ENCODE measurements around the gene MED20.
A peak's percentile ranks its signal among the peaks of the same experiment; 100 is the strongest.

MED20 gene

GRCh38 chr6:41940759-41941279 is 19.9 kb upstream of the MED20 start:
- Histone ChIP-seq H3K36me3 (ENCODE audit: control insufficient read depth in 2 of 2, insufficient read depth in 2 of 2, low read length in 2 of 2) (peaks cover 0 to 12% of the 10 kb centered on the region in 2 donors), H3K27me3 (ENCODE audit: control insufficient read depth in 2 of 2, insufficient read depth in 2 of 2, low read length in 2 of 2) (no peaks in the 10 kb centered on the region), H3K4me1 (ENCODE audit: control insufficient read depth in 2 of 2, insufficient read depth in 2 of 2, low read length in 2 of 2) (peaks cover 31 to 36% of the 10 kb centered on the region in 2 donors), H3K9ac (ENCODE audit: low read depth in 1 of 2, low read length in 2 of 2) (peak overlapping the region; percentile 72 to 74), H3K27ac (ENCODE audit: low read depth in 2 of 2, low read length in 2 of 2) (peak overlapping the region; percentile 81 to 86), H3K9me3 (ENCODE audit: control insufficient read depth in 2 of 2, low read length in 2 of 2) (no peaks in the 10 kb centered on the region), H3K4me3 (ENCODE audit: low read length in 2 of 2) (peak overlapping the region; percentile 77 to 93)

- peak overlapping the region; percentile 72 to 74 for H3K9ac ChIP-seq (ENCODE audit: low read depth in 1 of 2, low read length in 2 of 2)
- H3K9me3 ChIP-seq (ENCODE audit: control insufficient read depth in 2 of 2, low read length in 2 of 2): no peaks in the 10 kb centered on the region
- H3K36me3 ChIP-seq (ENCODE audit: control insufficient read depth in 2 of 2, insufficient read depth in 2 of 2, low read length in 2 of 2): peaks cover under 1 to 18% of the 10 kb centered on the region in 2 donors
- peak overlapping the region; percentile 81 to 86 for H3K27ac ChIP-seq (ENCODE audit: low read depth in 2 of 2, low read length in 2 of 2)
- H3K27me3 ChIP-seq (ENCODE audit: control insufficient read depth in 2 of 2, insufficient read depth in 2 of 2, low read length in 2 of 2): no peaks in the 10 kb centered on the region
- H3K4me3 ChIP-seq (ENCODE audit: low read length in 2 of 2): peak overlapping the region; percentile 77 to 93
- peaks cover 31 to 38% of the 10 kb centered on the region in 2 donors for H3K4me1 ChIP-seq (ENCODE audit: control insufficient read depth in 2 of 2, insufficient read depth in 2 of 2, low read length in 2 of 2)
Observed at GRCh38 chr6:41939848-41940758, 19.2 kb upstream of the MED20 start.

DNA sequence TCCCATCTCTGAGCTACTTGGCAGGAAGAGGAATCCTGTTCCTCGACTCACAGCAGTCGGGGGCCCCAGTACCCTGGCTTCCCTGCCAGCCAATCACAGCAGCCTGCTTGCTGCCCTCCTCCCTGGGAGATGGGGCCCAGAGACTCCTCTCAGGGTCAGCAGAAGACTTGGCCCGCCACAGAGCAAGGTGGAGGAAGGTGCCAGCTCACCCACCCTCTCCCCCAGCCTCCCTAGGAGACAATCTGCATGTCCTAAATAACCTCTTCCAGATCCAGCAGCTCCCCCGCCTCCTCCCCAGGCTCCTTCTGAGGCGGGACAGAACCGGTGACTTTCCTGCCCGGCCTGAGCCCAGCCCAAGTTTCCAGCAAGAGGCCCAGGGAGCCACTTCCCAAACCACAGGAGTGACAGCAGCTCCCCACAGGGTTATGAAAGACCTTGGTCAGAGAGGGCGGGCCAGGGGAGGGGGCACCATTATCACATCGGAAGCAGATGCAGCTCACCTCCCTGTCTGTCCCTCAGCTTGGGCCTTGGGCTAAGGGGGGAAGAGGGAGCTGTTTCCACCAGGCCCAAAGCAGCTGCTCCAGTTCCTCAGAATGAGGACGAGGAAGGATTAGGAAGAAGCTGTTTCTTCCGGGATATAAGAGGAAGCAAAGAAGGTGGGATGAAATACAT is 18.4 kb upstream of the MED20 start:
- peak overlapping the region in 1 of 2 donors; percentile 9 for H3K9ac ChIP-seq (ENCODE audit: low read depth in 1 of 2, low read length in 2 of 2)
- H3K36me3 ChIP-seq (ENCODE audit: control insufficient read depth in 2 of 2, insufficient read depth in 2 of 2, low read length in 2 of 2): peaks cover 9 to 26% of the 10 kb centered on the region in 2 donors
- peaks cover 31 to 38% of the 10 kb centered on the region in 2 donors for H3K4me1 ChIP-seq (ENCODE audit: control insufficient read depth in 2 of 2, insufficient read depth in 2 of 2, low read length in 2 of 2)
- no peaks in the 10 kb centered on the region for H3K27me3 ChIP-seq (ENCODE audit: control insufficient read depth in 2 of 2, insufficient read depth in 2 of 2, low read length in 2 of 2)
- no peaks in the 10 kb centered on the region for H3K9me3 ChIP-seq (ENCODE audit: control insufficient read depth in 2 of 2, low read length in 2 of 2)
- peak overlapping the region in 1 of 2 donors; percentile 93 for H3K4me3 ChIP-seq (ENCODE audit: low read length in 2 of 2)
- peak overlapping the region; percentile 38 to 86 for H3K27ac ChIP-seq (ENCODE audit: low read depth in 2 of 2, low read length in 2 of 2)

DNA sequence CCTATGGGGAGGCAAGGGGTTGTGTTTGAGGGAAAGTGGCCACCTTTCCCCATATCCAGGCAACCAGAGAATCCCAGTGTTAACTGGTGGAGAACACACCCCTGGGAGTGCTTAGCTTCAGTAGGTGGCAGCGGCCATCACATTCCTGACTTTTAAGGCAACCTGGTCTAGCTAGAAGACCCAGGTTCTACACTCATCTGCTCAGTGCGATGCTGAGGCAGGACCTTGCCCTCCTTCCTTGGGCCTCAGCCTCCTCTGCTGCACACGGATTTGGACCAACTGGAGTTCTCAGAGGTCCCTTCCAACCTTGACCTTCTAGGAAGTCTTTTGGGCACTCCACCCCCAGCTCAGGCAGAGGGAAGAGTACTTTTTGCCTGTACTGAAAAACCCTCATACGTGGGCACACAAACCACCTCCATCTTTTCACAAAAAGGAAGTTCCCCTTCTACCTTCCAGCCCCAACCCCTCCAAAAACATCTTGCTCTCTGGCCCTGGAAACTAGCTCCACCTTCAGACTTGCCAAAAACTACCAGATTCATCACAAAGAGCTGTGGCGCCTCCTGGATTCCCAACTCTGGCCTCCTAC is 17.7 kb upstream of the MED20 start:
- peak overlapping the region in 1 of 2 donors; percentile 86 for H3K27ac ChIP-seq (ENCODE audit: low read depth in 2 of 2, low read length in 2 of 2)
- peak overlapping the region in 1 of 2 donors; percentile 93 for H3K4me3 ChIP-seq (ENCODE audit: low read length in 2 of 2)

GRCh38 chr6:41937861-41938574 is 17.1 kb upstream of the MED20 start:
- Histone ChIP-seq H3K4me3 (ENCODE audit: low read length in 2 of 2) (peak overlapping the region in 1 of 2 donors; percentile 41), H3K27me3 (ENCODE audit: control insufficient read depth in 2 of 2, insufficient read depth in 2 of 2, low read length in 2 of 2) (no peaks in the 10 kb centered on the region), H3K4me1 (ENCODE audit: control insufficient read depth in 2 of 2, insufficient read depth in 2 of 2, low read length in 2 of 2) (peaks cover 31 to 38% of the 10 kb centered on the region in 2 donors), H3K36me3 (ENCODE audit: control insufficient read depth in 2 of 2, insufficient read depth in 2 of 2, low read length in 2 of 2) (peaks cover 13 to 34% of the 10 kb centered on the region in 2 donors), H3K27ac (ENCODE audit: low read depth in 2 of 2, low read length in 2 of 2) (peak overlapping the region in 1 of 2 donors; percentile 86), H3K9ac (ENCODE audit: low read depth in 1 of 2, low read length in 2 of 2) (no peak overlapping the region), H3K9me3 (ENCODE audit: control insufficient read depth in 2 of 2, low read length in 2 of 2) (no peaks in the 10 kb centered on the region)

More for the DNA sequence above, 17.7 kb upstream of the MED20 start:
- Histone ChIP-seq H3K4me1 (ENCODE audit: control insufficient read depth in 2 of 2, insufficient read depth in 2 of 2, low read length in 2 of 2) (peaks cover 31 to 38% of the 10 kb centered on the region in 2 donors), H3K9ac (ENCODE audit: low read depth in 1 of 2, low read length in 2 of 2) (no peak overlapping the region), H3K27me3 (ENCODE audit: control insufficient read depth in 2 of 2, insufficient read depth in 2 of 2, low read length in 2 of 2) (no peaks in the 10 kb centered on the region), H3K36me3 (ENCODE audit: control insufficient read depth in 2 of 2, insufficient read depth in 2 of 2, low read length in 2 of 2) (peaks cover 12 to 31% of the 10 kb centered on the region in 2 donors), H3K9me3 (ENCODE audit: control insufficient read depth in 2 of 2, low read length in 2 of 2) (no peaks in the 10 kb centered on the region)

DNA sequence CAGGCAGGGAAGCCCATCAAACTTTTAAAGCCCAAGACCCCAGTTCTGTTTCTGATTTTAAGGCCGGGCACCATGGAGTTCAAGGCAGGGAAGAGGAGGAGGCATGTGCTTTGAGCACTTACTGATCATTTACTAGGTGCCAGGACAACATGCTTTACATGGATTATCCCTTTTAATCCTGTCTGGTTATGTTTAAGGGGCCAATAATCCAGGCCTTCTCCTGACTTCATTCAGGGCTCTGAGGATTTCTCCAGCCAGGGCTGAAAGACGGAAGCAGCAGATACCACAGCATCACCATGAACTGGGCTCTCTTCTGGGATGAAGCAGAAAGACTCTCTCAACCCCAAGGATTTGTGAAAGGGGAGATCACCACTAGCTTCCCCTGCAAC is 16.5 kb upstream of the MED20 start:
- Histone ChIP-seq H3K4me3 (ENCODE audit: low read length in 2 of 2) (no peak overlapping the region), H3K4me1 (ENCODE audit: control insufficient read depth in 2 of 2, insufficient read depth in 2 of 2, low read length in 2 of 2) (peaks cover 29 to 38% of the 10 kb centered on the region in 2 donors), H3K36me3 (ENCODE audit: control insufficient read depth in 2 of 2, insufficient read depth in 2 of 2, low read length in 2 of 2) (peaks cover 18 to 40% of the 10 kb centered on the region in 2 donors), H3K27ac (ENCODE audit: low read depth in 2 of 2, low read length in 2 of 2) (no peak overlapping the region), H3K27me3 (ENCODE audit: control insufficient read depth in 2 of 2, insufficient read depth in 2 of 2, low read length in 2 of 2) (no peaks in the 10 kb centered on the region), H3K9me3 (ENCODE audit: control insufficient read depth in 2 of 2, low read length in 2 of 2) (no peaks in the 10 kb centered on the region), H3K9ac (ENCODE audit: low read depth in 1 of 2, low read length in 2 of 2) (no peak overlapping the region)

GRCh38 chr6:41936073-41936837 is 15.3 kb upstream of the MED20 start:
- peaks cover 30 to 51% of the 10 kb centered on the region in 2 donors for H3K36me3 ChIP-seq (ENCODE audit: control insufficient read depth in 2 of 2, insufficient read depth in 2 of 2, low read length in 2 of 2)

GRCh38 chr6:41935685-41936072 is 14.7 kb upstream of the MED20 start:
- Histone ChIP-seq H3K9me3 (ENCODE audit: control insufficient read depth in 2 of 2, low read length in 2 of 2) (no peaks in the 10 kb centered on the region), H3K27ac (ENCODE audit: low read depth in 2 of 2, low read length in 2 of 2) (peak overlapping the region in 1 of 2 donors; percentile 48)

More at GRCh38 chr6:41936073-41936837, 15.3 kb upstream of the MED20 start:
- Histone ChIP-seq H3K4me1 (ENCODE audit: control insufficient read depth in 2 of 2, insufficient read depth in 2 of 2, low read length in 2 of 2) (peaks cover 23 to 36% of the 10 kb centered on the region in 2 donors), H3K27me3 (ENCODE audit: control insufficient read depth in 2 of 2, insufficient read depth in 2 of 2, low read length in 2 of 2) (no peaks in the 10 kb centered on the region), H3K9ac (ENCODE audit: low read depth in 1 of 2, low read length in 2 of 2) (no peak overlapping the region), H3K4me3 (ENCODE audit: low read length in 2 of 2) (no peak overlapping the region), H3K9me3 (ENCODE audit: control insufficient read depth in 2 of 2, low read length in 2 of 2) (no peaks in the 10 kb centered on the region), H3K27ac (ENCODE audit: low read depth in 2 of 2, low read length in 2 of 2) (peak overlapping the region in 1 of 2 donors; percentile 48)

DNA sequence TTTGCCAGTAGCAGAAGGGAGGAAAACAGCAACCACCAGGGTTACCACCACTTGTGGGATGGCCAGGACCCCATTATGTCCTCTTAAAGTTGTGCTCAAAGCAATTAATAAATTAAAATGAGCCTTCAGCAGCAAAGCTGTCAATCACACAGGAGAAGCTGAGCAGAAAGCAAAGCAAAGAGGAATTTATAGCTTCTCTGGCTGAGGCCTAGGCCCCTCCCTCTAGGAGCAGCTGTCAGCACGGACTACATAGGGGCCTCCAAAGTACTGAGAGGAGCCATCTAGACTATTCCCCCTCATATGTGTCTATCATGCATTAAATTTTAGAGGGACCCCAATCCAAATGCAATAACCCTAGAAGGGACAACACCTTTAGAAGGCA is 14.2 kb upstream of the MED20 start:
- Histone ChIP-seq H3K36me3 (ENCODE audit: control insufficient read depth in 2 of 2, insufficient read depth in 2 of 2, low read length in 2 of 2) (peaks cover 39 to 61% of the 10 kb centered on the region in 2 donors), H3K4me3 (ENCODE audit: low read length in 2 of 2) (no peak overlapping the region), H3K27me3 (ENCODE audit: control insufficient read depth in 2 of 2, insufficient read depth in 2 of 2, low read length in 2 of 2) (no peaks in the 10 kb centered on the region), H3K9ac (ENCODE audit: low read depth in 1 of 2, low read length in 2 of 2) (no peak overlapping the region), H3K27ac (ENCODE audit: low read depth in 2 of 2, low read length in 2 of 2) (no peak overlapping the region), H3K4me1 (ENCODE audit: control insufficient read depth in 2 of 2, insufficient read depth in 2 of 2, low read length in 2 of 2) (peaks cover 19 to 33% of the 10 kb centered on the region in 2 donors), H3K9me3 (ENCODE audit: control insufficient read depth in 2 of 2, low read length in 2 of 2) (no peaks in the 10 kb centered on the region)

More at GRCh38 chr6:41935685-41936072, 14.7 kb upstream of the MED20 start:
- no peak overlapping the region for H3K9ac ChIP-seq (ENCODE audit: low read depth in 1 of 2, low read length in 2 of 2)
- H3K27me3 ChIP-seq (ENCODE audit: control insufficient read depth in 2 of 2, insufficient read depth in 2 of 2, low read length in 2 of 2): no peaks in the 10 kb centered on the region
- H3K4me1 ChIP-seq (ENCODE audit: control insufficient read depth in 2 of 2, insufficient read depth in 2 of 2, low read length in 2 of 2): peaks cover 23 to 36% of the 10 kb centered on the region in 2 donors
- peaks cover 34 to 56% of the 10 kb centered on the region in 2 donors for H3K36me3 ChIP-seq (ENCODE audit: control insufficient read depth in 2 of 2, insufficient read depth in 2 of 2, low read length in 2 of 2)
- no peak overlapping the region for H3K4me3 ChIP-seq (ENCODE audit: low read length in 2 of 2)

All from mucosa of rectum (tissue), 2 donors.